ENCODE results near the gene GSPT1. TPM values are rescaled to one million over a fixed set of nuclear protein-coding genes. Genes with fewer than 3 reads are reported as not detected.
A peak's percentile ranks its signal among the peaks of the same experiment; 100 is the strongest.
"Not testable (repeated sequence)": the region's sequence is repeated elsewhere in the genome, so short reads cannot be mapped to it uniquely, and the experiment has no call there.

The GSPT1 gene
- total and polyA plus RNA-seq, 2 experiments from 2014 or later: 64.6 to 101 TPM

GRCh38 chr16:11956558-11956957 lies 40.8 kb upstream of the GSPT1 start:
- Histone ChIP-seq H3K9me3 (ENCODE audit: low read depth) (no peaks in the 10 kb centered on the region), H3K27me3 (no peaks in the 10 kb centered on the region), H3K36me3 (no peaks in the 10 kb centered on the region), H3K27ac (no peak overlapping the region), H3K4me3 (no peak overlapping the region), H3K4me1 (ENCODE audit: low read depth) (no peaks in the 10 kb centered on the region)
- no peak for TF ChIP-seq CTCF (IDR thresholded peaks at IDR 0.05; ENCODE audit: low read depth, low read length)
- DNase-seq (ENCODE audit: low read depth in 1 of 2, low spot score in 1 of 2): no peak

- Histone ChIP-seq H3K4me3 (no peak overlapping the region), H3K4me1 (ENCODE audit: low read depth) (no peaks in the 10 kb centered on the region), H3K27ac (no peak overlapping the region), H3K9me3 (ENCODE audit: low read depth) (no peaks in the 10 kb centered on the region), H3K36me3 (no peaks in the 10 kb centered on the region), H3K27me3 (no peaks in the 10 kb centered on the region)
- peak in 1 of 2 donors; percentile 71 for DNase-seq (ENCODE audit: low read depth in 1 of 2, low spot score in 1 of 2)
- no peak for TF ChIP-seq CTCF (IDR thresholded peaks at IDR 0.05; ENCODE audit: low read depth, low read length)
These were observed 40.0 kb upstream of the GSPT1 start for GRCh38 chr16:11955713-11956123.

GRCh38 chr16:11953576-11953975 lies 37.8 kb upstream of the GSPT1 start:
- not testable (repeated sequence) for H3K9me3 ChIP-seq (ENCODE audit: low read depth); H3K4me1 ChIP-seq (ENCODE audit: low read depth); H3K27me3 ChIP-seq; H3K27ac ChIP-seq; H3K36me3 ChIP-seq; H3K4me3 ChIP-seq; DNase-seq (ENCODE audit: low read depth in 1 of 2, low spot score in 1 of 2)

GRCh38 chr16:11950388-11950787 lies 34.6 kb upstream of the GSPT1 start:
- DNase-seq (ENCODE audit: low read depth in 1 of 2, low spot score in 1 of 2): no peak
- Histone ChIP-seq H3K9me3 (ENCODE audit: low read depth) (no peaks in the 10 kb centered on the region), H3K27ac (no peak overlapping the region), H3K27me3 (no peaks in the 10 kb centered on the region), H3K4me1 (ENCODE audit: low read depth) (no peaks in the 10 kb centered on the region), H3K4me3 (no peak overlapping the region), H3K36me3 (no peaks in the 10 kb centered on the region)
- TF ChIP-seq CTCF (IDR thresholded peaks at IDR 0.05; ENCODE audit: low read depth, low read length): no peak

- Histone ChIP-seq H3K9me3 (ENCODE audit: low read depth) (no peaks in the 10 kb centered on the region), H3K27ac (no peak overlapping the region), H3K27me3 (no peaks in the 10 kb centered on the region), H3K4me1 (ENCODE audit: low read depth) (no peaks in the 10 kb centered on the region), H3K36me3 (no peaks in the 10 kb centered on the region), H3K4me3 (no peak overlapping the region)
- peak; percentile 46 for TF ChIP-seq CTCF (IDR thresholded peaks at IDR 0.05; ENCODE audit: low read depth, low read length)
- peak; percentile 46 to 77 for DNase-seq (ENCODE audit: low read depth in 1 of 2, low spot score in 1 of 2)
These were observed 33.8 kb upstream of the GSPT1 start for GRCh38 chr16:11949527-11949926.

- Histone ChIP-seq H3K4me1 (ENCODE audit: low read depth) (no peaks in the 10 kb centered on the region), H3K4me3 (no peak overlapping the region), H3K9me3 (ENCODE audit: low read depth) (no peaks in the 10 kb centered on the region), H3K36me3 (no peaks in the 10 kb centered on the region), H3K27me3 (no peaks in the 10 kb centered on the region), H3K27ac (no peak overlapping the region)
- no peak for DNase-seq (ENCODE audit: low read depth in 1 of 2, low spot score in 1 of 2)
- TF ChIP-seq CTCF (IDR thresholded peaks at IDR 0.05; ENCODE audit: low read depth, low read length): no peak
These were observed 33.1 kb upstream of the GSPT1 start for GRCh38 chr16:11948819-11949218.

Measured in cardiac muscle cell (in vitro differentiated cells and primary cell).